Right lobe of liver (tissue), 6 donors: Measurements from ENCODE around the gene YAP1. TPM values are rescaled to one million over a fixed set of nuclear protein-coding genes. Genes with fewer than 3 reads are reported as not detected.

Experiments used
- ATAC-seq, 4 donors: fragments of 200-7000 bp; cut with Tn5 transposase; one replicate each; pipeline ENCODE4 v1.9.1; 2020; ENCODE audit warnings: mild to moderate bottlenecking in 4 of 4, moderate library complexity in 4 of 4
- DNase-seq, 3 donors: peaks; one replicate each; pipeline ENCODE4 v3.0.0-alpha.2; 2020
- H3K27ac ChIP-seq, 3 donors: fragments of 200-600 bp; one replicate each; pipeline ENCODE4 v1.8.0; 2022
- H3K27me3 ChIP-seq, 2 donors: fragments of 200-600 bp; one replicate each; pipeline ENCODE4 v1.8.0; 2022
- H3K36me3 ChIP-seq, 4 donors: fragments of 200-600 bp; sonication (generic) in 1 of 4; one replicate each; pipeline versions ENCODE4 v1.5.1 to v1.8.0; 2017 to 2022; ENCODE audit warnings: control low read depth in 1 of 4
- H3K4me1 ChIP-seq, 4 donors: fragments of 200-600 bp; sonication (generic) in 1 of 4; one replicate each; pipeline versions ENCODE4 v1.5.1 to v1.8.0; 2017 to 2022; ENCODE audit warnings: control low read depth in 1 of 4
- H3K4me3 ChIP-seq, 3 donors: fragments of 200-600 bp; one replicate each; pipeline ENCODE4 v1.8.0; 2022
- H3K9me3 ChIP-seq, 4 donors: fragments of 200-600 bp; sonication (generic) in 1 of 4; one replicate each; pipeline versions ENCODE4 v1.5.1 to v1.8.0; 2017 to 2022; ENCODE audit warnings: control low read depth in 1 of 4
- CTCF ChIP-seq, 4 donors: fragments of 200-600 bp in 3 of 4; fragments of 450-650 bp in 1 of 4; IDR thresholded peaks; one replicate each; pipeline versions ENCODE4 v1.5.1 to v1.8.0; 2016 to 2022; ENCODE audit warnings: antibody characterized with exemption in 4 of 4, mild to moderate bottlenecking in 2 of 4
- POLR2A ChIP-seq: fragments of 450-650 bp; IDR thresholded peaks from one replicate; pipeline ENCODE4 v1.6.1; 2017; ENCODE audit warnings: antibody characterized with exemption, mild to moderate bottlenecking
- WGBS: methylation state at CpG from one replicate; pipeline ENCODE4 v1.1.6; 2018; ENCODE audit warnings: low coverage, low lambda C conversion rate; ENCODE audit not compliant: insufficient coverage; ENCODE audit errors: missing lambda C conversion rate; 5-methylcytosine and 5-hydroxymethylcytosine counted together
- intact Hi-C, 2 donors: fragments of 100-400 bp; cut with DNase I; formaldehyde crosslinking; loops; one replicate each; pipeline versions ENCODE4 v1.11.2 to v1.14.1; 2022
- total RNA-seq, 6 experiments: library from RNA; depleted of rRNA in 2 of 6; stranded (reverse); fragments of >200 nt in 2 of 6; fragmentation: NEBNext Ultra II Directional in 3 of 6; extraction: Animal tissue kit (Norgen Biotek cat#: 25700) in 3 of 6; gene quantifications; one replicate each; pipeline versions ENCODE4 v1.1.0 to v1.2.4, GENCODE V29; 2016 to 2023
- donor health status: DM: no; HTN: yes; CAD: no.
- donor health status: DM: no; HTN: no; CAD: no.
- donor health status: DM: no; HTN: no; CAD: no.
- donor health status: DM: no; HTN: yes; CAD: no.
- donor health status: DM: no; HTN: yes; CAD: no.

YAP1 gene
- total RNA-seq, 6 experiments from 2014 or later: 17.9 to 60.5 (median 36.3) TPM

GRCh38 chr11:102121329-102121728, 11.1 kb downstream of the YAP1 start:
- ATAC-seq (no peak), DNase-seq (no peak)
- Histone ChIP-seq H3K27ac (no peak overlapping the region), H3K36me3 (no peaks in the 10 kb centered on the region), H3K4me1 (peaks cover 0 to 37% (median 9%) of the 10 kb centered on the region in 4 donors), H3K9me3 (no peaks in the 10 kb centered on the region), H3K27me3 (no peaks in the 10 kb centered on the region), H3K4me3 (no peak overlapping the region)
- no peak for TF ChIP-seq POLR2A
- TF ChIP-seq CTCF (IDR thresholded peaks at IDR 0.05): no peak
- WGBS: 100% methylated on average over 1 of the region's 2 CpGs
- intact Hi-C loops: no loop called here

- ATAC-seq: no peak
- Histone ChIP-seq H3K36me3 (no peaks in the 10 kb centered on the region), H3K4me3 (no peak overlapping the region), H3K4me1 (peaks cover 0 to 14% (median 0%) of the 10 kb centered on the region in 4 donors), H3K9me3 (no peaks in the 10 kb centered on the region), H3K27me3 (no peaks in the 10 kb centered on the region), H3K27ac (no peak overlapping the region)
- no peak for DNase-seq
- TF ChIP-seq CTCF (IDR thresholded peaks at IDR 0.05) (no peak), POLR2A (no peak)
- intact Hi-C loops: no loop called here
- 87% methylated on average over 3 of the region's 3 CpGs for WGBS
Observed at GRCh38 chr11:102134597-102134996, 24.4 kb downstream of the YAP1 start.

GRCh38 chr11:102135256-102135655, 25.0 kb downstream of the YAP1 start:
- H3K9me3 ChIP-seq: no peaks in the 10 kb centered on the region
- ATAC-seq (no peak), DNase-seq (no peak)
- H3K27me3 ChIP-seq: no peaks in the 10 kb centered on the region
- TF ChIP-seq CTCF (IDR thresholded peaks at IDR 0.05) (no peak), POLR2A (no peak)
- 78% methylated on average over 1 of the region's 2 CpGs for WGBS
- no peak overlapping the region for H3K4me3 ChIP-seq
- H3K4me1 ChIP-seq: peaks cover 0 to 12% (median 0%) of the 10 kb centered on the region in 4 donors
- H3K27ac ChIP-seq: no peak overlapping the region
- no peaks in the 10 kb centered on the region for H3K36me3 ChIP-seq
- intact Hi-C loops: no loop called here

GRCh38 chr11:102138223-102138622, 28.0 kb downstream of the YAP1 start:
- ATAC-seq (no peak), DNase-seq (no peak)
- WGBS: 100% methylated on average over 1 of the region's 2 CpGs
- intact Hi-C loops: no loop called here
- Histone ChIP-seq H3K36me3 (no peaks in the 10 kb centered on the region), H3K4me3 (no peak overlapping the region), H3K4me1 (no peaks in the 10 kb centered on the region), H3K27me3 (no peaks in the 10 kb centered on the region), H3K27ac (no peak overlapping the region), H3K9me3 (no peaks in the 10 kb centered on the region)
- TF ChIP-seq POLR2A: no peak
- TF ChIP-seq CTCF (IDR thresholded peaks at IDR 0.05): no peak

- 80% methylated on average over 3 of the region's 3 CpGs for WGBS
- H3K27me3 ChIP-seq: no peaks in the 10 kb centered on the region
- TF ChIP-seq CTCF (IDR thresholded peaks at IDR 0.05) (no peak), POLR2A (no peak)
- ATAC-seq: no peak
- intact Hi-C loops: no loop called here
- no peak overlapping the region for H3K27ac ChIP-seq
- no peak for DNase-seq
- H3K36me3 ChIP-seq: no peaks in the 10 kb centered on the region
- no peaks in the 10 kb centered on the region for H3K9me3 ChIP-seq
- no peak overlapping the region for H3K4me3 ChIP-seq
- peaks cover 0 to 3% (median under 1%) of the 10 kb centered on the region in 4 donors for H3K4me1 ChIP-seq
Observed at GRCh38 chr11:102138670-102139069, 28.4 kb downstream of the YAP1 start.
